GM19452 (cell line): Measurements from ENCODE around the gene RBPJ.

ENCODE experiments used
- ATAC-seq: cut with Tn5 transposase; IDR thresholded peaks from one replicate; pipeline ENCODE4 v1.9.1; 2021; ENCODE audit not compliant: unreplicated experiment

Gene RBPJ

GRCh38 chr4:26320538-26321372, at the start of gene RBPJ:
TSS of gene RBPJ (plus strand) at chr4:26321014. CDS start at chr4:26321029, 15 bp downstream.
- peak; percentile 27 for ATAC-seq

DNA sequence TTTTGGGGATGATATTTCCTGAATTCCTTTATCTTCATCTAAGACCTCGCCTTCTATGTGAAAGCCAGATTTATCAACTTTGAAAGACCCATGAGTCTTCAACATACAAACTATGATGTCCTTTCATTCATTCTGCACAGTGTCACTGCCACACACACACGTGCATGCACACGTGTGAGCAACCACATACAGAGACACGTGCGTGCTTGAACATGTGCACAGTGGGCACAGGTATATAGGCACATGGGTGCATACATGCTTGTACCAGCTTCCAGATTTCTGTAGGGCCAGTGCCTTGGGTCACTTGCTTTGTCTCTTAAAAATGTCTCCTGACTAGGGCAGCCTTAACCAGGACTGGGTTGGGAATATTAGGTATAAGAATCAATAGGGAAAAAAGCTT, 49.1 kb upstream of the RBPJ start:
- ATAC-seq, result no peak

DNA sequence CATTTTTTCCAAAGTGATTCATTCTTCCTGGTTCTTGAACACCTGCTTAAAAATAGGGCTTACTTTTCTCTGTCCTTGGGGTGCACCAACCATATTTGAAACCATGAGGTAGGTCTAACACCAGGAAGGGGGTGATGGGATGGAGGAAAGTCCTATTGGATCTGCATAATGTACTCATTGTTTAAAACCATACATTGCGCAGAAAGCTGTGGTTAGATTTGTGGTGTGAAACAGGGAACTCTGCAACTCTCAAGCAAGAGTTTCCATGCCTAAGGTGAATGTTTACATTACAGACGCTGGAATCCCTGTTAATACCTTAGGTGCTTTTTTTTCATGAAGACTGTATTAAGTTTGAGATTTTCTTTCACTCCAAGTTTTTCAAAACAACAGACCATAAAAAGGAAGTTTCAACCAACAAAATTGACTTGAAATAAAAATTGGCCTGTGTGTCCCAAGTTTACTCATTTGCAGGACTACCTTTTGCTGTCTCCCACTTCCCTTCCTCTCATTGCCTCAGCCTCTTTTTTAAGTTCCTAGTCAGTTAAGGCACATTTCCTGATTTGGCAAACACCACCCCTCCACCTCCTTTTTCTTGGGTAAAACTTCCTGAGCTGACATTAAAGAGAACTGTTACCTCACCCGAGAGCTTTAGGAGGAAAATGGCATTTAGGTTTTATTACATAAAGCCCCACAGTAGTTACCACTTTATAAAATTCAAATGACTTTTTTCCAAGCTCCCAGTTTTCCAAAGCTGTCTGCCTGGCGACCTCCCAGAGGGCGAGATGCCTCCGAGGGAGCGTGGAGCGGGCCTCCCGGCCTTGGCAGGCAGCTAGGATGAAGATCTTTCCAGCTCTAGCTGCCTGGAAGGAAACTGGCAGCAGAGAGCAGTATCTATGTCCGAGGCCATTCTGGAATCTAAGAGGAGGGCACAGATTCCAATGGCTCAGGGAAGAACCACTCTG, 47.9 kb upstream of the RBPJ start:
- no peak for ATAC-seq

GRCh38 chr4:26273616-26273980, 47.2 kb upstream of the RBPJ start:
- no peak for ATAC-seq

DNA sequence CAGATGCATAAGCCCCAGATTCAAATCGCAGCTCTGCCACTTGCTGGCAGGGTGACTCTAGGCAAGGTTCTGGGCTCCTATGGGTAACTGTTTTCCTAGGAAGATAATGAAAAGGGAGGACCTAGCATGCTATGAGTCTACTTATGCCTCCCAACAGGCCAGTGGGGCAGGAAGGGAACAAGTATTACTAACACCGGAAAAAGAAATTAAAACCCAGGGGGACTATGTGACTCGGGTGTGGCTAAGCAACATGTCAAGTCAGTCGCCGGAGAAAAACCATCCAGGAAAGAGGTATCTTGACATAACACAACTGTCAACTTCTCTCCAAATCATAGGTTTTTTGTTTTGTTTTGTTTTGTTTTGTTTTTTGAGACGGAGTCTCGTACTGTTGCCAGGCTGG, 45.5 kb upstream of the RBPJ start:
- no peak for ATAC-seq

GRCh38 chr4:26279446-26279845, 41.4 kb upstream of the RBPJ start:
- ATAC-seq, result no peak

DNA sequence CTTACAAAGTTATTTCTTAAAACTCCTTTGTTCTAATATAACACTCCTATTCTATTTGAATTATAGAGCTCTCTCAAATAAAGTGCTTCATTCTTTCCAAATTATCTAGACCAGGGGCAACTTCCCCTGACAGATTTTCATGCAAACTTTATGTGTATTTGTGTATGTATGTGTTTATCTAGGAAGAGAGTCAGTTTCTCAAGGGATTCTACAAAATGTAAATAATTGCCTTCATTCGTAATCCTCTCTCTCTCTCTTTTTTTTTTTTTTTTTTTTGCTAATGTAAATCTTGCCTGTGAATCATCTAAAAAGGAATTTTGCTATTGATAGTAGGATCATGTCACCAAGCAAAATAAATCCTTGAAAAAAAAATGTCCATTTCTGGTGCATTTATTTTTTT, 38.9 kb upstream of the RBPJ start:
- no peak for ATAC-seq

DNA sequence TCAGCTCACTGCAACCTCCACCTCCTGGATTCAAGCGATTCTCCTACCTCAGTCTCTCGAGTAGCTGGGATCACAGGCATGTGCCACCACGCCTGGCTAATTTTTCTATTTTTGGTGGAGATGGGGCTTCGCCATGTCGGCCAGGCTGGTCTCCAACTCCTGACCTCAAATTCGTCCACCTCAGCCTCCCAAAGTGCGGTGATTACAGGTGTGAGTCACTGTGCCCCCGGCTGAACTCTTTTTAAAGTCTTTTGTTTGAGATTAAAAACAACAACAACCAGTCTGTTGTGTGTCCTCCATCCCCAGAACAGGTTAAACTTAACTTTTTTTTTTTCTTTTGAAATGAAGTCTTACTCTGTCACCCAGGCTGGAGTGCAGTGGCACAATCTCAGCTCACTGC, 36.3 kb upstream of the RBPJ start:
- no peak for ATAC-seq

- ATAC-seq, result no peak
Observed at GRCh38 chr4:26285272-26285671, 35.5 kb upstream of the RBPJ start.

- no peak for ATAC-seq
Observed at GRCh38 chr4:26287756-26288155, 33.1 kb upstream of the RBPJ start.

GRCh38 chr4:26288355-26288909, 32.4 kb upstream of the RBPJ start:
- ATAC-seq, result peak; percentile 90

GRCh38 chr4:26289401-26289800, 31.4 kb upstream of the RBPJ start:
- ATAC-seq, result no peak

DNA sequence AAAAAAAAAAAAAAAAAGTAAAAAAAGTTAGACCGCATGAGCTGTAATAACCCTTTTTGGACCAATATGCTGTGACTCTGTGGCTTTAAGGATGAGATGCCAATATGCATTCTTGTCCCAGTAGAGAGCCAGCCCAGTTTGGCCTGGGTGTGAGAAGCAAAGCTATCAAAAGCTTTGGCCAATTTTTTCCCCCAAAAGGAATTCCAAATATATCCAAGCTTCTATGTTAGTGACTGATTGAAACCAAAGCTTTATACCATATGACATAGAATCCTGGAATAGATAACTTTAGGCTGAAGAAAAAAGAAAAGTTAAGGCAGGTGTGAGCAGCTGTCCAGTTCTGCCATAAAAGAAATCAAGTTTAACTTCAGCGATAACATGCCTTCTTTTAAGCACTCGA, 30.5 kb upstream of the RBPJ start:
- no peak for ATAC-seq

- ATAC-seq, result no peak
Observed at GRCh38 chr4:26294904-26295303, 25.9 kb upstream of the RBPJ start.

DNA sequence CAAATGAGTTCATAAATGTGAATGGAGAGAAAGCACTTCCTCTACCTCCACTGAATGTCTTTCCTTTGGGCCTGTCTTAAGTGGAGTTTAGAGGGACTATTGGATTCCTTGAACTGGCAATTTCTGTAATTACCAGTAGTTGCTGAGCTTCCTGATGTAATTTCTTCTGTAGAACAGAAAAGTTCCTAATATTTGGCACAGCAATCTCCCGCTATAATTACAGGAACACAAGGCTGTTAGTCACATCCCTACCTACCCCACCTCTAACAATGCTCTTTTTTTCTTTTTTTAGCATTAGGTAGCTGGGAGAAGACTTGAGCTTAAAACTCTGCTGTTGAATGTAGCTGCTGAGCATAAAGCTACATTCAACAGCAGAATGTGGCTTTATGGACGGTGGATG, 24.8 kb upstream of the RBPJ start:
- no peak for ATAC-seq

DNA sequence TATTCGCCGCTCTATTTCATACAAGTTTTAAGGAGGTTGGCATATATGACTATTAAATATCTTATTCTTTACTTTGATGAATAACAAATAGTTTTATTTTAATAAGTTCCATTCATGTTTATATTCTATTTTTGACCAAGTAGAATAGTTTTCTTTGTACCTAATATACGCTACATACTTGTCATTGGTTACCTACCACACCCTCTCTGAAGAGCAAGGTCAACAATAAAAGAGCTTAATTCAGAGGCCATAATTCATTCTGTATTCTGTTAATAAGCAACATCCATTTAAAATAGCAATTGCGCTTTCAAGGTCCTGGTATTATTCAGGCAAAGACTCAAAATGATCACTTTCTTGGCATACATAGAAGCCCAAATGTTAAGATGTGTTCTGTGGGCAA, 24.3 kb upstream of the RBPJ start:
- no peak for ATAC-seq

DNA sequence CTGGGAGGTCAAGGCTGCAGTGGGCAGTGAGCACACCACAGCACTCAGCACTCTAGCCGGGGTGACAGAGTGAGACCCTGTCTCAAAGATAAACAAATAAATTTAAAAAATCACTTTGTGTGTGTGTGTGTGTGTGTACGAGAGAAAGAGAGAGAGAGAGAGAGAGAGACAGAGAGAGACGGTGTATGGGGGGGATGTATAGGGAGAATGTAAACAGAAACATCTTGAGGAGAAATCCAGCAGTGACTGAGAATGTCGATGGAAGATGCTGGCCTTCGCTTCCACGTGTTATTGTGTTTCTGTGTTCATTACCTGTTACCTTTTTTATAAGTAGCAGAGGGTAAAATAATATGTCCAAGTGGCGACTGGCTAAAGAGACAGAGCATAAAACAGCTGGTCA, 23.6 kb upstream of the RBPJ start:
- ATAC-seq, result no peak

DNA sequence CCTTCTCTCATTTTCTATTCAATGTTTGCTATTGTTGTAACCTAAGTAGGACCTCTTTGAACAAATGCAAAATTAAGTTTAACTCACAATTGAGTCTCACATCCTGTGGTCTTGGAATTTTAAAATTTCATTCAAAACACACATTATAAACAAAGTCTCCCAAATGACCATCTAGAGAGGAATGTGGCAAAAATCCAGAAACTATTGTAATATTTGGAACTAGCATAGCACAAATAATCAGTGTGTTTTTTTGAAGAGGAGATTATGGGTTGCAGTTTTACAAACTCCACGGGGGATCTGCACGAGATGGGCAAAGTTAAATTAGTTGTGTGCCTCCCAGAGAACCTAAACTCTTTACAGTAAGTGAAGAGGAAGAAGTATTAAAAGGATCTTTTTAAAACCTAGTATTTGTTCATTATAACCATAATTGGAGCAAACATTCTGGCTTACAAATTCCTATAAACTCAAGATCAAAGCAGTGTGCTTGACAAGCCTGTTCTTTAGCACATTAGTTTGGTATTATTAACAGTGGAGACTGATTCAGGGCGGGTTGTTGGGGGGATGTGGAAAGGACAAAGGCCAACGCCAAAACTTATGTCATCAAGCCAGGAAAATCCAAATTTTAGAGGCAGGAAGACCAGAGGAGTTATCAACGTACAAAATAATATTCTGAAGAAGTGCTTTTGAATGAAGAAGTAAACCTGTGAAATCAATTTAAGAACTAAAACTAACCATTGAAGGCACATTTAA, 22.4 kb upstream of the RBPJ start:
- ATAC-seq, result no peak

GRCh38 chr4:26299254-26299882, 21.4 kb upstream of the RBPJ start:
- peak; percentile 84 for ATAC-seq
